ENCODE data around the gene SPATA7.

Gene SPATA7

GRCh38 chr14:88424573-88424972 lies 39.1 kb downstream of the SPATA7 start:
- no peaks in the 10 kb centered on the region for H3K36me3 ChIP-seq (ENCODE audit: insufficient read depth, low read length)
- H3K4me3 ChIP-seq: no peak overlapping the region
- H3K9me3 ChIP-seq (ENCODE audit: low read depth, low read length): no peaks in the 10 kb centered on the region
- no peak for TF ChIP-seq FOXP2 (optimal IDR thresholded peaks at IDR 0.05; ENCODE audit: control extremely low read depth, extremely low read length, insufficient read depth)
- TF ChIP-seq POLR2AphosphoS5 (IDR thresholded peaks at IDR 0.05; ENCODE audit: borderline replicate concordance, low read depth, low read length): no peak
- no peak for TF ChIP-seq EZH2 (IDR thresholded peaks at IDR 0.05)
- no peak overlapping the region for H3K9ac ChIP-seq (ENCODE audit: insufficient read length)
- DNase-seq (ENCODE audit: low read depth, low spot score): no peak
- H3K27ac ChIP-seq: no peak overlapping the region

- Histone ChIP-seq H3K4me3 (no peak overlapping the region), H3K9me3 (ENCODE audit: low read depth, low read length) (no peaks in the 10 kb centered on the region), H3K27ac (no peak overlapping the region), H3K36me3 (ENCODE audit: insufficient read depth, low read length) (no peaks in the 10 kb centered on the region), H3K9ac (ENCODE audit: insufficient read length) (no peak overlapping the region)
- TF ChIP-seq POLR2AphosphoS5 (IDR thresholded peaks at IDR 0.05; ENCODE audit: borderline replicate concordance, low read depth, low read length) (no peak), FOXP2 (optimal IDR thresholded peaks at IDR 0.05; ENCODE audit: control extremely low read depth, extremely low read length, insufficient read depth) (no peak), EZH2 (IDR thresholded peaks at IDR 0.05) (no peak)
- no peak for DNase-seq (ENCODE audit: low read depth, low spot score)
Measured at GRCh38 chr14:88426271-88426670, 40.8 kb downstream of the SPATA7 start.

GRCh38 chr14:88430976-88431375 lies 45.5 kb downstream of the SPATA7 start:
- Histone ChIP-seq H3K27ac (no peak overlapping the region), H3K9me3 (ENCODE audit: low read depth, low read length) (no peaks in the 10 kb centered on the region), H3K9ac (ENCODE audit: insufficient read length) (no peak overlapping the region), H3K36me3 (ENCODE audit: insufficient read depth, low read length) (no peaks in the 10 kb centered on the region), H3K4me3 (no peak overlapping the region)
- no peak for TF ChIP-seq EZH2 (IDR thresholded peaks at IDR 0.05)
- no peak for TF ChIP-seq FOXP2 (optimal IDR thresholded peaks at IDR 0.05; ENCODE audit: control extremely low read depth, extremely low read length, insufficient read depth)
- TF ChIP-seq POLR2AphosphoS5 (IDR thresholded peaks at IDR 0.05; ENCODE audit: borderline replicate concordance, low read depth, low read length): no peak
- DNase-seq (ENCODE audit: low read depth, low spot score): no peak

DNA sequence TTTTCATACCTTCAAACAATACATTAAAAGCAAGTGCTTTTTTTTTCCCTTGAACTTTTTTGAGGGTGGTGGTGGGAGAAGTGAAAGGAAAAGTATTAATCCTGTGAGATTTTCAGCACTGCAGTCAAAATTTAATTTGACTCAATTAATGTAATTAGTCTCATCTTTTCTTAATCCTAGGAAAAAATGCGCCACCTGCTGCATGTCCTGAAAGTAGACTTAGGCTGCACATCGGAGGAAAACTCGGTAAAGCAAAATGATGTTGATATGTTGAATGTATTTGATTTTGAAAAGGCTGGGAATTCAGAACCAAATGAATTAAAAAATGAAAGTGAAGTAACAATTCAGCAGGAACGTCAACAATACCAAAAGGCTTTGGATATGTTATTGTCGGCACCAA lies 52.2 kb downstream of the SPATA7 start:
- no peak overlapping the region for H3K27ac ChIP-seq
- no peaks in the 10 kb centered on the region for H3K9me3 ChIP-seq (ENCODE audit: low read depth, low read length)
- H3K9ac ChIP-seq (ENCODE audit: insufficient read length): no peak overlapping the region
- TF ChIP-seq POLR2AphosphoS5 (IDR thresholded peaks at IDR 0.05; ENCODE audit: borderline replicate concordance, low read depth, low read length): no peak
- TF ChIP-seq FOXP2 (optimal IDR thresholded peaks at IDR 0.05; ENCODE audit: control extremely low read depth, extremely low read length, insufficient read depth): no peak
- no peak for TF ChIP-seq EZH2 (IDR thresholded peaks at IDR 0.05)
- DNase-seq (ENCODE audit: low read depth, low spot score): no peak
- no peaks in the 10 kb centered on the region for H3K36me3 ChIP-seq (ENCODE audit: insufficient read depth, low read length)
- no peak overlapping the region for H3K4me3 ChIP-seq

DNA sequence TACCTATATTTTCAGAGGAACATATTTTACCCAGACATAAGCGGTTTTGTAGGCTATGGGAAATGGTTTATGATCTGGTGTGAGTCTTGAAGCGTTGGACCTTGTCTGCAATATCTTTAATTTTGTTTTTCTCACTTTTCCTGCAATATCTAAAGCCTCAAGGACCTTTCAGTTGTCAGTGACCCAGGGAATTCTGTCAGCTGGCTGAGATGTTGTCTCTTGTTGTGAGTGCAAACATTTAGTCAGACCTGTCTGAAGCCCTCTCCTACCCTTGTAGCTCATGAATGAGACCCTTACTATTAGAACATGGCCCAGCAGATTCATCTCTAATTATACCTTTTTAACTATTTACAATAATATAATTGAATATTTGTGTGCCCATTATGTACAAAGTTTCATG lies 53.6 kb downstream of the SPATA7 start:
- no peak for DNase-seq (ENCODE audit: low read depth, low spot score)
- TF ChIP-seq FOXP2 (optimal IDR thresholded peaks at IDR 0.05; ENCODE audit: control extremely low read depth, extremely low read length, insufficient read depth) (no peak), POLR2AphosphoS5 (IDR thresholded peaks at IDR 0.05; ENCODE audit: borderline replicate concordance, low read depth, low read length) (no peak), EZH2 (IDR thresholded peaks at IDR 0.05) (no peak)
- Histone ChIP-seq H3K27ac (no peak overlapping the region), H3K9me3 (ENCODE audit: low read depth, low read length) (no peaks in the 10 kb centered on the region), H3K4me3 (no peak overlapping the region), H3K9ac (ENCODE audit: insufficient read length) (no peak overlapping the region), H3K36me3 (ENCODE audit: insufficient read depth, low read length) (no peaks in the 10 kb centered on the region)

DNA sequence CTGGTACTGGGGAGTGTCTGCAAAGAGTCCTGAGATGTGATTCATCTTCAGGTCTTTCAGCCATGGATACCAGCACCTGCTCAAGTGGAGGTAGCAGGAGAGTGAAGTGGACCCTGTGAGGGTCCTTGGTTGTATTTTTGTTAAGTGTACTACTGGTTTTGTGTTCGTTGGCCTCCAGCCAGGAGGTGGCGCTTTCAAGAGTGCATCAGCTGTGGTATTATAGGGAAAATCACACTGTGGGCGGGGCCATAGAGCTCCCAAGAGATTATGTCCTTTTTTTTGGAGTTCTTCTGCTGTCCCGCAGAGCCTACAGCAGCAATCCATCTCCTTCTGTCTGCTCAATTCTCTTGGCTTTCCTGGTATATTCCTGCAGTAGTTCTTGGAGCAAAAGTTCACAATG lies 66.8 kb downstream of the SPATA7 start:
- no peaks in the 10 kb centered on the region for H3K36me3 ChIP-seq (ENCODE audit: insufficient read depth, low read length)
- no peak overlapping the region for H3K9ac ChIP-seq (ENCODE audit: insufficient read length)
- TF ChIP-seq FOXP2 (optimal IDR thresholded peaks at IDR 0.05; ENCODE audit: control extremely low read depth, extremely low read length, insufficient read depth) (no peak), EZH2 (IDR thresholded peaks at IDR 0.05) (no peak), POLR2AphosphoS5 (IDR thresholded peaks at IDR 0.05; ENCODE audit: borderline replicate concordance, low read depth, low read length) (no peak)
- no peak overlapping the region for H3K27ac ChIP-seq
- H3K9me3 ChIP-seq (ENCODE audit: low read depth, low read length): no peaks in the 10 kb centered on the region
- DNase-seq (ENCODE audit: low read depth, low spot score): no peak
- no peak overlapping the region for H3K4me3 ChIP-seq

GRCh38 chr14:88454886-88455285 lies 69.4 kb downstream of the SPATA7 start:
- Histone ChIP-seq H3K9ac (ENCODE audit: insufficient read length) (no peak overlapping the region), H3K9me3 (ENCODE audit: low read depth, low read length) (no peaks in the 10 kb centered on the region), H3K36me3 (ENCODE audit: insufficient read depth, low read length) (no peaks in the 10 kb centered on the region), H3K27ac (no peak overlapping the region), H3K4me3 (no peak overlapping the region)
- TF ChIP-seq FOXP2 (optimal IDR thresholded peaks at IDR 0.05; ENCODE audit: control extremely low read depth, extremely low read length, insufficient read depth) (no peak), POLR2AphosphoS5 (IDR thresholded peaks at IDR 0.05; ENCODE audit: borderline replicate concordance, low read depth, low read length) (no peak), EZH2 (IDR thresholded peaks at IDR 0.05) (no peak)
- DNase-seq (ENCODE audit: low read depth, low spot score): no peak

- no peak for TF ChIP-seq FOXP2 (optimal IDR thresholded peaks at IDR 0.05; ENCODE audit: control extremely low read depth, extremely low read length, insufficient read depth)
- TF ChIP-seq EZH2 (IDR thresholded peaks at IDR 0.05): no peak
- TF ChIP-seq POLR2AphosphoS5 (IDR thresholded peaks at IDR 0.05; ENCODE audit: borderline replicate concordance, low read depth, low read length): no peak
- no peak for DNase-seq (ENCODE audit: low read depth, low spot score)
- Histone ChIP-seq H3K27ac (no peak overlapping the region), H3K9ac (ENCODE audit: insufficient read length) (no peak overlapping the region), H3K9me3 (ENCODE audit: low read depth, low read length) (no peaks in the 10 kb centered on the region), H3K4me3 (no peak overlapping the region), H3K36me3 (ENCODE audit: insufficient read depth, low read length) (no peaks in the 10 kb centered on the region)
Measured at GRCh38 chr14:88463318-88463717, 77.9 kb downstream of the SPATA7 start.

GRCh38 chr14:88468406-88468805 lies 82.9 kb downstream of the SPATA7 start:
- DNase-seq (ENCODE audit: low read depth, low spot score): no peak

More at GRCh38 chr14:88468406-88468805, 82.9 kb downstream of the SPATA7 start:
- Histone ChIP-seq H3K36me3 (ENCODE audit: insufficient read depth, low read length) (no peaks in the 10 kb centered on the region), H3K4me3 (no peak overlapping the region), H3K27ac (no peak overlapping the region), H3K9ac (ENCODE audit: insufficient read length) (no peak overlapping the region), H3K9me3 (ENCODE audit: low read depth, low read length) (no peaks in the 10 kb centered on the region)
- TF ChIP-seq EZH2 (IDR thresholded peaks at IDR 0.05): no peak
- TF ChIP-seq FOXP2 (optimal IDR thresholded peaks at IDR 0.05; ENCODE audit: control extremely low read depth, extremely low read length, insufficient read depth): no peak
- TF ChIP-seq POLR2AphosphoS5 (IDR thresholded peaks at IDR 0.05; ENCODE audit: borderline replicate concordance, low read depth, low read length): no peak
